Hepatocyte (in vitro differentiated cells): ENCODE measurements around the gene TNRC6A.

Source experiments
- EZH2 ChIP-seq: fragments of 200-600 bp; sonication (generic); IDR thresholded peaks from 2 replicates; pipeline ENCODE4 v1.6.1; 2016; ENCODE audit warnings: antibody characterized with exemption, mild to moderate bottlenecking, borderline replicate concordance
- EZH2phosphoT487 ChIP-seq: fragments of 200-600 bp; sonication (generic); IDR thresholded peaks from one replicate; pipeline ENCODE4 v1.6.1; 2018; ENCODE audit warnings: antibody characterized with exemption, mild to moderate bottlenecking, low read depth, moderate library complexity; ENCODE audit not compliant: unreplicated experiment, severe bottlenecking
- TF ChIP-seq, protein P1 (sequence below): fragments of 200-600 bp; sonication (generic); IDR thresholded peaks from 2 replicates; pipeline ENCODE4 v1.5.1; 2016; ENCODE audit warnings: antibody characterized with exemption, mild to moderate bottlenecking; ENCODE audit not compliant: poor library complexity

- TF ChIP-seq, protein P1, sequence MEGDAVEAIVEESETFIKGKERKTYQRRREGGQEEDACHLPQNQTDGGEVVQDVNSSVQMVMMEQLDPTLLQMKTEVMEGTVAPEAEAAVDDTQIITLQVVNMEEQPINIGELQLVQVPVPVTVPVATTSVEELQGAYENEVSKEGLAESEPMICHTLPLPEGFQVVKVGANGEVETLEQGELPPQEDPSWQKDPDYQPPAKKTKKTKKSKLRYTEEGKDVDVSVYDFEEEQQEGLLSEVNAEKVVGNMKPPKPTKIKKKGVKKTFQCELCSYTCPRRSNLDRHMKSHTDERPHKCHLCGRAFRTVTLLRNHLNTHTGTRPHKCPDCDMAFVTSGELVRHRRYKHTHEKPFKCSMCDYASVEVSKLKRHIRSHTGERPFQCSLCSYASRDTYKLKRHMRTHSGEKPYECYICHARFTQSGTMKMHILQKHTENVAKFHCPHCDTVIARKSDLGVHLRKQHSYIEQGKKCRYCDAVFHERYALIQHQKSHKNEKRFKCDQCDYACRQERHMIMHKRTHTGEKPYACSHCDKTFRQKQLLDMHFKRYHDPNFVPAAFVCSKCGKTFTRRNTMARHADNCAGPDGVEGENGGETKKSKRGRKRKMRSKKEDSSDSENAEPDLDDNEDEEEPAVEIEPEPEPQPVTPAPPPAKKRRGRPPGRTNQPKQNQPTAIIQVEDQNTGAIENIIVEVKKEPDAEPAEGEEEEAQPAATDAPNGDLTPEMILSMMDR, result no peak
- TF ChIP-seq EZH2, result no peak
- no peak for TF ChIP-seq EZH2phosphoT487
Measured at GRCh38 chr16:24753437-24753836, 24.0 kb downstream of the TNRC6A start.
